GM18505 (cell line): ENCODE measurements around the gene UPF1.
A peak's percentile ranks its signal among the peaks of the same experiment; 100 is the strongest.
"Not testable (repeated sequence)": the region's sequence is repeated elsewhere in the genome, so short reads cannot be mapped to it uniquely, and the experiment has no call there.

Experiments used
- ATAC-seq: cut with Tn5 transposase; IDR thresholded peaks from one replicate; pipeline ENCODE4 v1.9.1; 2021; ENCODE audit not compliant: unreplicated experiment
- POLR2A ChIP-seq: IDR thresholded peaks from 4 replicates; pipeline ENCODE4 v1.6.1; 2011; ENCODE audit warnings: borderline replicate concordance; ENCODE audit not compliant: insufficient read depth, insufficient read length; ENCODE audit errors: extremely low read depth

Gene UPF1

DNA sequence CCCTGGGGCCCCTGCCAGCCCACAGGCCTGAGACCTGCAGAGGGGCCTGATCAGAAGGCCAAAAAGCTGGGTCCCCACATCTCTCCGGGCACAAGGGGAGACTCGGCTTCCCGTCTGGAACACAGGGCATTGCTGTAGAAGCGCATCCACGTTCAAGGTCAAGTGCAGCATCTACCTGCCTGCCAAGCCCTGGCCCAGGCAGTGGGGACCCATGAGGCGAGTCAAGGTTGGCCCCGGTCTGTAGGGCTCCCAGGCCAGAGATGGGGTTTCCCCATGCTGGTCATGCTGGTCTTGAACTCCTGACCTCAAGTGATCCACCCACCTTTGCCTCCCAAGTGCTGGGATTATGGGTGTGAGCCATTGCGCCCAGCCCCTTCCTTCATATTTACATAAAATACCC lies 27.1 kb upstream of the UPF1 start:
- no peak for ATAC-seq
- TF ChIP-seq POLR2A, result no peak

DNA sequence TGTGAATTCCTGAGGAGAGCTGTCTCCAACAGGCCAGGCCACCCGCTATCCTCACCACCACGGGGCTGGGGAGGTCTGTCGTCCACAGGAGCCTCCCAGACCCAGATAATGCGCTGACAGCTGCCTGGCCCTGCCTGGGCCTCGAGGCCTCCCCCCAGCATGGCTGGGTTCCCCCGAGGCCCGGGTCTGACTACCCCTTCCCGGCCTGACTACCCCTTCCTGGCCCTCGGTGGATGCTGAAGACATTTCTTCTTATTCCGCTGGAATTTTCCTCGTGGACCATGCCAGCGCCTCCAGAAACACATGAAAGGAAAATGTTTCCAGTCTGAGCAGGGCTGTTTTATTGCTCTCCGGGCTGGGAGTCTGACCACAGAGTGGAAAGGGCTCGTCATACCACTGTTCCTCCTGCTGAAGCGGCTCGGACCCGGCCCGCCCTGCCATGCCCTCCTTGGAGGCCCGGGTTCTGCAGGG lies 23.9 kb upstream of the UPF1 start:
- TF ChIP-seq POLR2A, result no peak
- no peak for ATAC-seq

DNA sequence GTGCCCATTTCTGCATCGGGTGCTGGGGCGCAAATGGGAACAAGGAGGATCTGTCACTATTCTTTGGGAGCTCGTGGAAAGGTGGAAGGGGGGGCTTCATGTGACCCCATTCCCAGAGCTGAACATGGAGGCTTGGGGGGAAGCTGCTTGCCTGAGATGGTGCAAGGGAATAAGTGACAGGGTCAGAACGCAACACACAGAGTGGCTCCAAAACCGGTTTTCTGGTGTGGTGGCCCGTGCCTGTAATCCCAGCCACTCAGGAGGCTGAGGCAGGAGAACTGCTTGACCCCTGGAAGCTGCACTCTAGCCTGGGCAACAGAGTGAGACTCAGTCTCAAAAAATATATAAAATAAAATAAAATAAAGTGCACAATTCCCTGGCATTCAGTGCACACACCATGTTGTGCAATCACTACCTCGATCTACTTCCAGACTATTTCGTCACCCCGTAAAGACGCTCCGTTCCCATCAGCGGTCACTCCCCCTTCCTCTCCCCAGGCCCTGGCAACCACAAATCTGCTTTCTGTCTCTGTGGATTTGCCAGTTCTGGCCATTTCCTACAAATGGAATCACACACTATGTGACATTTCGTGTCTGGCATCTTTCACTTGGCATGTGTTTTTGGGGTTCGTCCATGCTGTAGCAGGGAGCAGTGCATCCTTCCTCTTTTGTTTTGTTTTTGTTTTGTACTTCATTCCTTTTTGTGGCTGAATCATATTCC lies 22.4 kb upstream of the UPF1 start:
- ATAC-seq, result no peak
- no peak for TF ChIP-seq POLR2A

DNA sequence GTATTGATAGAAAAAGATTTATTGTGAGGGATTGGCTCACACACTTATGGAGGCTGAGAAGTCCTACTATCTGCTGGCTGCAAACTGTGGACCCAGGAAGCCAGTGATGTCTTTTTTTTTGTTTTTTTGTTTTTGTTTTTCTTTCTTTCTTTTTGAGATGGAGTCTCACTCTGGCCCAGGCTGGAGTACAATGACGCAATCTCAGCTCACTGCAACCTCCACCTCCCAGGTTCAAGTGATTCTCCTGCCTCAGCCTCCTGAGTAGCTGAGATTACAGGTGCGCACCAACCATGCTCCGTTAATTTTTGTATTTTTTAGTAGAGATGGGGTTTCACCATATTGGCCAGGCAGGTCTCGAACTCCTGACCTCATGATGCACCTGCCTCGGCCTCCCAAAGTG lies 20.1 kb upstream of the UPF1 start:
- ATAC-seq, result not testable (repeated sequence)

GRCh38 chr19:18814063-18814462 lies 17.7 kb upstream of the UPF1 start:
- no peak for ATAC-seq

GRCh38 chr19:18815673-18816072 lies 16.1 kb upstream of the UPF1 start:
- TF ChIP-seq POLR2A, result no peak
- ATAC-seq, result no peak

More at GRCh38 chr19:18814063-18814462, 17.7 kb upstream of the UPF1 start:
- TF ChIP-seq POLR2A, result no peak

- not testable (repeated sequence) for ATAC-seq
Observed at GRCh38 chr19:18816645-18817044, 15.1 kb upstream of the UPF1 start.

DNA sequence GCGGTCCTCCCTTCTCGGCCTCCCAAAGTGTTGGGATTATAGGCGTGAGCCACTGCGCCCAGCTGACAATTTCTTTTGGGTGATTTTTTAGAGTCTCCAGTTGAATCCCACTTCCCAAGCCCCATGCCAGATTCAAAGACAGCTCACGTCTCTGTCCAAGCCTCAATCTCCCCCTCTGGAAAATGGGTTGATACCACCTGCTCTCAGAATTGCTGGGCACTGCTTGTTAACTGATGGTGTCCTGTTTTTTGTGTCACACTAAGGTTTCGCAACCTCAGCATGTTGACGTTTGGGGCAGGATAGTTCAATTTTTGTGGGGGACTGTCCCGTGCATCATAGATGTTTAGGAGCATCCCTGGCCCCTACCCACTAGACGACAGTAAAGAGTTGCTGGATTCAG lies 14.2 kb upstream of the UPF1 start:
- TF ChIP-seq POLR2A, result no peak
- no peak for ATAC-seq

DNA sequence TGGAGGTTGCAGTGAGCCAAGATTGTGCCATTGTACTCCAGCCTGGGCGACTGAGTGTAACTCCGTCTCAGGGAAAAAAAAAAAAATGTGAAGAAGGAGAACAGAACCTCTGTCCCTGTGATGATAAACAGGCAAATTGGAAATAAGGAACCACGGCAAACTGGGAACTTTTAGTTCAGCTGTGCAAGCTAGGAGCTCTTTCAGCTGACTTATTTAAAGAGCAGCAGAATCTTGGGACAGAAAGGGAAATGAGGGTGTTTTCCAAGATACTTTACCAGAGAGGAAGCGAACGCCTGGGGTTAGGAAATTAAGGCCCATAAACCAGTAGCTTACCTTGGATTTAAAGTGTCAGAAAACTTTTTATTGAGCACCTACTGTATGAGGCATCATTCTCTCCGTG lies 3.0 kb upstream of the UPF1 start:
- ATAC-seq, result no peak
- TF ChIP-seq POLR2A, result no peak

DNA sequence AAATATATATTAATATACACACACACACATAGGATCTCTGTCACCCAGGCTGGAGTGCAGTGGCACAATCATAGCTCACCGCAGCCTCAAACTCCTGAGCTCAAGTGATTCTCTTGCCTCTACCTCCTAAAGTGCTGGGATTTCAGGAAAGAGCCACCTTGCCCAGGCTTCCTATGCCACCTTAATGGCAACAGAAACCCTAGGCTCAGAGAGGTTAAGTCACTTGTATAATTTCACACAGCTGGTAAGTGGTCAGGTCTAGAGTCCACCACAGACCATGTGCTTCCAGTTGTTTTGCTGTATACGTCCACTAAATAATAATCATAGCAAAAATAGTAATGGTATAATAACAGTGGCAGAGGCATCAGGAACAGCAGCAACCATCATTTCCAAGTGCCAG lies 1.3 kb upstream of the UPF1 start:
- ATAC-seq, result no peak
- no peak for TF ChIP-seq POLR2A

DNA sequence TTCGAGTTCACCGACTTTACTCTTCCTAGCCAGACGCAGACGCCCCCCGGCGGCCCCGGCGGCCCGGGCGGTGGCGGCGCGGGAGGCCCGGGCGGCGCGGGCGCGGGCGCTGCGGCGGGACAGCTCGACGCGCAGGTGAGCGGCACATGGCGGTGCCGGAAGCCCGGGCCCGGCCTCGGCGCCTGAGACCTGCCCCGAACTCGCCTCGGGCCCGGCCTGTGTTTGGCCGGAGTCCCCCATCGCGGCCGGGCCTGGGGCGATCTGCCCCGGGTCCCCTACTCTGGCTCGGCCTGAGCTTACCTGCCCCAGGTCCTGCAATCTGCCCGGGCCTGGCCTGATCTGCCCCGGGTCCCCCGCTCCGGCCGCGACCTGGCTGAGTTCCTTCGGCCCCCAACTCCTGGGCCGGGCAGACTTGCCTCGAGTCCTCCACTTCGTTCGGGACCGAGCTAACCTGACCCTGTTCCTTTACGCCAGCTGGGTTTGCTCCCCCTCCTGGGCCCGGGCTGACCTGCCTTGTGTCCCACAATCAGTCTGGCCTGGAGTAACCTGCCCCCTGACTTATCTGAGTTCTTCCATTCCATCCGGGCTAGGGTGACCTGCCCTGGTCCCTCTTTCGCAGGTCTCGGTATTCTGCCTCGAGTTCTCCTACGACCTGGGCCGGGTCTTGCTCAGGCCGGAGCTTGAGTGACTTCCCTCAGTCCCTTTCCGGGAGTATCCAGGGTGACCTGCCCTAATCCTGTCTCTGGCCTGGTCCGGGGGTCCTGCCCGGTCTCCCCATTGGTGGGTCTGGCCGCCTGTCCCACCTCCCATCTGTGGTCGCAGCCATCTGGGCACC lies 764 bp downstream of the UPF1 start:
- ATAC-seq, result peak; percentile 19
- no peak for TF ChIP-seq POLR2A

GRCh38 chr19:18833141-18833476 lies 1.4 kb downstream of the UPF1 start:
- no peak for ATAC-seq
- TF ChIP-seq POLR2A, result no peak

- no peak for ATAC-seq
- no peak for TF ChIP-seq POLR2A
Observed at GRCh38 chr19:18833849-18834643, 2.3 kb downstream of the UPF1 start.

- no peak for TF ChIP-seq POLR2A
- no peak for ATAC-seq
Observed at GRCh38 chr19:18834644-18834984, 2.9 kb downstream of the UPF1 start.
